OCI-LY7 (cell line): ENCODE results near the gene ANKRD44. TPM values are rescaled to one million over a fixed set of nuclear protein-coding genes. Genes with fewer than 3 reads are reported as not detected.

Experiments
- BruUV-seq: library from RNA; stranded (reverse); fragments of 400-500 nt; replicated peaks from 2 replicates; lab custom pipeline; 2021; lab: Mats Ljungman, UMichigan
- CTCF ChIA-PET: fragments of 300-600 bp; sonication (Branson Sonifier 250); formaldehyde crosslinking; loops from one replicate; lab custom pipeline; 2022; ENCODE audit warnings: antibody characterized with exemption; ENCODE audit not compliant: unreplicated experiment; lab: Charles Lee
- POLR2A ChIA-PET: fragments of 300-600 bp; sonication (Branson Sonifier 250); formaldehyde crosslinking; loops from one replicate; lab custom pipeline; 2022; ENCODE audit warnings: antibody characterized with exemption; lab: Charles Lee
- DNase-seq: peaks from one replicate; pipeline ENCODE4 v3.0.0-alpha.2; 2015; ENCODE audit warnings: low spot score
- H2AFZ ChIP-seq: fragments of 200-600 bp; sonication (generic), shearing (Covaris generic); 2 replicates; pipeline ENCODE4 v1.6.1; 2014; ENCODE audit warnings: mild to moderate bottlenecking, antibody characterized with exemption, low read length, moderate library complexity
- H3K27ac ChIP-seq: fragments of 200-600 bp; sonication (generic); 2 replicates; pipeline ENCODE4 v1.5.1; 2014; ENCODE audit warnings: mixed run types, low read depth, mild to moderate bottlenecking, moderate library complexity, low read length, inconsistent platforms; ENCODE audit not compliant: poor library complexity, severe bottlenecking
- H3K36me3 ChIP-seq: fragments of 200-600 bp; sonication (generic); 2 replicates; pipeline ENCODE4 v1.6.1; 2014; ENCODE audit warnings: mild to moderate bottlenecking, antibody characterized with exemption, low read length, moderate library complexity, mixed read lengths; ENCODE audit not compliant: insufficient read depth
- H3K4me1 ChIP-seq: fragments of 200-600 bp; sonication (generic); 2 replicates; pipeline ENCODE4 v1.5.1; 2014; ENCODE audit warnings: mild to moderate bottlenecking, low read length; ENCODE audit not compliant: insufficient read depth, poor library complexity, severe bottlenecking
- H3K4me2 ChIP-seq: fragments of 200-600 bp; sonication (generic); 2 replicates; pipeline ENCODE4 v1.6.1; 2014; ENCODE audit warnings: mild to moderate bottlenecking, low read length
- H3K4me3 ChIP-seq: fragments of 200-600 bp; sonication (generic); 2 replicates; pipeline ENCODE4 v1.5.1; 2014; ENCODE audit warnings: mild to moderate bottlenecking, low read depth, low read length; ENCODE audit not compliant: poor library complexity, severe bottlenecking
- H3K79me2 ChIP-seq: fragments of 200-600 bp; sonication (generic); 2 replicates; pipeline ENCODE4 v1.6.1; 2016; ENCODE audit warnings: low read depth, mild to moderate bottlenecking, low read length, moderate library complexity, mixed read lengths; ENCODE audit not compliant: insufficient read depth
- H3K9me2 ChIP-seq: fragments of 200-600 bp; sonication (generic); 2 replicates; pipeline ENCODE4 v1.6.1; 2016; ENCODE audit warnings: mild to moderate bottlenecking, low read length, mixed read lengths; ENCODE audit not compliant: insufficient read depth
- H3K9me3 ChIP-seq: fragments of 200-600 bp; sonication (generic); 2 replicates; pipeline ENCODE4 v1.6.1; 2014; ENCODE audit warnings: mild to moderate bottlenecking, mixed run types, low read length, mixed read lengths
- H4K20me1 ChIP-seq: fragments of 200-600 bp; sonication (generic); 2 replicates; pipeline ENCODE4 v1.6.1; 2014; ENCODE audit warnings: mild to moderate bottlenecking, antibody characterized with exemption, low read length, moderate library complexity, mixed read lengths; ENCODE audit not compliant: insufficient read depth
- EZH2phosphoT487 ChIP-seq: fragments of 200-600 bp; sonication (generic); IDR thresholded peaks from 2 replicates; pipeline ENCODE4 v1.6.1; 2018; ENCODE audit warnings: low read depth, borderline replicate concordance, mild to moderate bottlenecking, mixed run types, antibody characterized with exemption, low read length, moderate library complexity, mixed read lengths
- intact Hi-C: fragments of 100-400 bp; cut with micrococcal nuclease; formaldehyde crosslinking; loops from one replicate; pipeline ENCODE4 v1.10.0; 2022; ENCODE audit not compliant: unreplicated experiment
- total RNA-seq, 2 experiments: library from RNA; depleted of rRNA in 1 of 2; stranded (reverse); fragments of >200 nt in 1 of 2; shearing (Covaris generic) in 1 of 2; gene quantifications; 2 replicates each; pipeline ENCODE4 v1.2.3, GENCODE V29; 2014 to 2022
- TF ChIP-seq, protein P1 (sequence below): fragments of 200-600 bp; sonication (generic); conservative IDR thresholded peaks from 2 replicates; pipeline ENCODE4 v1.5.1; 2014; ENCODE audit warnings: mild to moderate bottlenecking, antibody characterized with exemption, low read length, moderate library complexity, mixed read lengths

ANKRD44 gene
- total RNA-seq, 2 experiments from 2014 or later = 69.4 to 73.7 TPM

DNA sequence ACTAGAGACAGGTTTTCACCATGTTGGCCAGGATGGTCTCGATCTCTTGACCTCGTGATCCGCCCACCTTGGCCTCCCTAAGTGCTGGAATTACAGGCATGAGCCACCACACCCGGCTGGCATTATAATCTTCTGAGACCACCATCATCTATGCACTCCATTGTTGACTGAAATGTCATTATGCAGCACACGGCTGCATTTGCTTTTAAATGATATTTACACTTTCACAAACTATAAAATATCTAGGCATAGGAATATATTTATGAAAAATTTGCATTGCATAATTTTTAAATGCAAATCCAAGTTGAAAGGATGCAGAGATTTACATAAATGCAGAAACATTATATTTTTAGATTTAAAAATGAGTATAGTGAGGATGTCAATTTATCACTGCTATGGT is 30.0 kb upstream of the ANKRD44 start:
- H3K4me1 ChIP-seq = no peaks in the 10 kb centered on the region
- DNase-seq = no peak
- H2AFZ ChIP-seq = no peak overlapping the region
- H3K36me3 ChIP-seq = no peaks in the 10 kb centered on the region
- no peaks in the 10 kb centered on the region for H3K79me2 ChIP-seq
- no peaks in the 10 kb centered on the region for H3K9me2 ChIP-seq
- no peak overlapping the region for H3K27ac ChIP-seq
- no peaks in the 10 kb centered on the region for H3K9me3 ChIP-seq
- no peaks in the 10 kb centered on the region for H4K20me1 ChIP-seq
- intact Hi-C loops = no loop called here
- CTCF ChIA-PET = no interaction called here
- POLR2A ChIA-PET = no interaction called here
- no peak for TF ChIP-seq EZH2phosphoT487
- TF ChIP-seq, protein P1, sequence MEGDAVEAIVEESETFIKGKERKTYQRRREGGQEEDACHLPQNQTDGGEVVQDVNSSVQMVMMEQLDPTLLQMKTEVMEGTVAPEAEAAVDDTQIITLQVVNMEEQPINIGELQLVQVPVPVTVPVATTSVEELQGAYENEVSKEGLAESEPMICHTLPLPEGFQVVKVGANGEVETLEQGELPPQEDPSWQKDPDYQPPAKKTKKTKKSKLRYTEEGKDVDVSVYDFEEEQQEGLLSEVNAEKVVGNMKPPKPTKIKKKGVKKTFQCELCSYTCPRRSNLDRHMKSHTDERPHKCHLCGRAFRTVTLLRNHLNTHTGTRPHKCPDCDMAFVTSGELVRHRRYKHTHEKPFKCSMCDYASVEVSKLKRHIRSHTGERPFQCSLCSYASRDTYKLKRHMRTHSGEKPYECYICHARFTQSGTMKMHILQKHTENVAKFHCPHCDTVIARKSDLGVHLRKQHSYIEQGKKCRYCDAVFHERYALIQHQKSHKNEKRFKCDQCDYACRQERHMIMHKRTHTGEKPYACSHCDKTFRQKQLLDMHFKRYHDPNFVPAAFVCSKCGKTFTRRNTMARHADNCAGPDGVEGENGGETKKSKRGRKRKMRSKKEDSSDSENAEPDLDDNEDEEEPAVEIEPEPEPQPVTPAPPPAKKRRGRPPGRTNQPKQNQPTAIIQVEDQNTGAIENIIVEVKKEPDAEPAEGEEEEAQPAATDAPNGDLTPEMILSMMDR = no peak
- H3K4me3 ChIP-seq = no peak overlapping the region
- BruUV-seq = no TSS peak
- no peak overlapping the region for H3K4me2 ChIP-seq

DNA sequence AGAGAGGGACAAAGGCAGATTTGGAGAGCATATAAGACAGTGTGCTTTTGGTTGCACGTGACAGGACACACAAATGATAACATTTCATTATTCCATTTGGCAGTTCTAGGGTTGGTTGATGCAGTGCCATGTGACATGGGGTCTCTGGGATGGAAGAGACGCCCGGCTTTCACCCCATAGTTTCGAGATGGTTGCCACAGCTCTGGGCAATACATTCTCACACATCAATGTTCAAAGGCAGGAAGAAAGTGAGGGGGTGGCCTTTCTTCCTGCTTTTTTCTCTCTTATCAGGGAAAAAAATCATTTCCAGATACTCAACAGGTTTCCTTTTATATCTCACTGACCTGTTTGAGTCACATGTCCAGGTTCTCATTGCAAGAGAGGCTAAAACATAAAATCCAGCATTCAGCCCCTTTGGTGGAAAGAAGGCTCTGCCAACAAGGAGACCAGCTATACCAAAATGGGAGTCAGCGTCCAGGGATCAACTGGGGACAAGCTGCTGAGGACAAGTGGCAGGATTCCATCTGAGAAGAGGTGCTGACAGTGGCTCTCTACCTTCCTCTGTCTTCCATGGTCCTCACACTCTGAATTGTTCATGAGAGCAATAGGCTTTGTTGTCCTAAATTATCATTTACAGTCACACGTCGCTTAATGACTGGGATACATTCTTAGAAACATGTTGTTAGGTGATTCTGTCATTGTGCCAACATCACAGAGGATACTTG is 29.1 kb upstream of the ANKRD44 start:
- H3K9me3 ChIP-seq = no peaks in the 10 kb centered on the region
- no TSS peak for BruUV-seq
- intact Hi-C loops = no loop called here
- no peaks in the 10 kb centered on the region for H3K9me2 ChIP-seq
- no peak overlapping the region for H3K4me2 ChIP-seq
- no peaks in the 10 kb centered on the region for H4K20me1 ChIP-seq
- no peak for DNase-seq
- no peaks in the 10 kb centered on the region for H3K4me1 ChIP-seq
- H3K27ac ChIP-seq = no peak overlapping the region
- H2AFZ ChIP-seq = no peak overlapping the region
- TF ChIP-seq EZH2phosphoT487 = no peak
- TF ChIP-seq, protein P1 = no peak
- no peaks in the 10 kb centered on the region for H3K36me3 ChIP-seq
- ChIA-PET CTCF (no interaction called here), POLR2A (no interaction called here)
- no peak overlapping the region for H3K4me3 ChIP-seq
- H3K79me2 ChIP-seq = no peaks in the 10 kb centered on the region

DNA sequence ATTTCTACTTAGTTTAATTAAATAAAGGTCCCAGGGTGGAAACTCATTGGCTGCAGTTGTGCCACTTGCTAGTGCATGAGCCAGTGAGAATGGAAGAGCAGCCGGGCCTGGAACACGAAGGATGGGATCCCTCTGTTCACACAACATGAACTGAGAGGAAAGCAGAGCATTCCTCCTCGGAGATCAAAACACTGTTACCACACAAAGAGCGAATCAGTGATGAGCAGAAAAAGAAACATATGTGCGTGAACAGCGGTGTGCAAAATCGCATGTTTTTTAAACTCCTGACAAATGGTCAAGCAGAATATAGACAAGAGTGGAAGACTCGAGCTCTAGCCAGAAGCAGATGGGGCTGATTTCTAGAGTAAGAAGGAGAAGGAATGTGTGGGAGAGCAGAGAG is 28.4 kb upstream of the ANKRD44 start:
- no peak for DNase-seq
- Histone ChIP-seq H3K9me3 (no peaks in the 10 kb centered on the region), H3K4me1 (no peaks in the 10 kb centered on the region), H3K27ac (no peak overlapping the region), H3K79me2 (no peaks in the 10 kb centered on the region), H3K4me3 (no peak overlapping the region), H2AFZ (no peak overlapping the region), H3K9me2 (no peaks in the 10 kb centered on the region), H3K4me2 (no peak overlapping the region), H4K20me1 (no peaks in the 10 kb centered on the region), H3K36me3 (no peaks in the 10 kb centered on the region)
- TF ChIP-seq, protein P1 = no peak
- no peak for TF ChIP-seq EZH2phosphoT487
- POLR2A ChIA-PET = interaction anchor here (0.7 kb wide), 1 partner anchor 10 kb away, joined by 3 read pairs; no protein-coding TSS in a partner anchor
- intact Hi-C loops = no loop called here
- CTCF ChIA-PET = no interaction called here
- no TSS peak for BruUV-seq
